ENCODE data around the gene TGFBR3.

TGFBR3 gene

GRCh38 chr1:91647061-91647460, 238.9 kb downstream of the TGFBR3 start:
- no peak for DNase-seq (ENCODE audit: low spot score)
- no peak overlapping the region for H3K18ac ChIP-seq (ENCODE audit: low read length)
- no CpG with 5 or more reads among the region's 2 CpGs for WGBS, 2 donors (ENCODE audit: extremely low coverage in 2 of 2, insufficient read length in 2 of 2, insufficient replicate concordance in 1 of 2)
- H2BK12ac ChIP-seq (ENCODE audit: low read length), result no peak overlapping the region
- H3K4me1 ChIP-seq (ENCODE audit: control insufficient read depth in 2 of 2, insufficient read depth in 1 of 2, low read depth in 1 of 2, low read length in 2 of 2), result peaks cover 6 to 13% of the 10 kb centered on the region in 2 donors
- H2BK120ac ChIP-seq (ENCODE audit: low read depth, low read length), result no peak overlapping the region
- H3K4ac ChIP-seq (ENCODE audit: low read length), result no peak overlapping the region
- H3K4me2 ChIP-seq (ENCODE audit: insufficient read depth, low read length, poor library complexity, severe bottlenecking), result no peak overlapping the region
- no peak overlapping the region for H4K8ac ChIP-seq (ENCODE audit: low read depth, low read length)
- H3K27me3 ChIP-seq (ENCODE audit: control insufficient read depth in 3 of 3, insufficient read depth in 3 of 3, low read depth in 1 of 3, low read length in 3 of 3), result peaks cover 0 to 2% (median 0%) of the 10 kb centered on the region in 3 experiments
- no peak overlapping the region for H3K4me3 ChIP-seq (ENCODE audit: low read length in 2 of 2)
- no peaks in the 10 kb centered on the region for H3K79me1 ChIP-seq (ENCODE audit: low read depth, low read length)
- no peak overlapping the region for H2BK5ac ChIP-seq (ENCODE audit: low read length)
- no peak overlapping the region for H2AFZ ChIP-seq (ENCODE audit: low read length)
- H2AK5ac ChIP-seq (ENCODE audit: low read depth, low read length), result no peak overlapping the region
- H2BK15ac ChIP-seq (ENCODE audit: low read length), result no peak overlapping the region
- no peak overlapping the region for H3K23ac ChIP-seq (ENCODE audit: low read depth, low read length, poor library complexity)
- no peaks in the 10 kb centered on the region for H3K9me3 ChIP-seq (replicated peaks in 1 of 2; ENCODE audit: control insufficient read depth in 2 of 2, insufficient read depth in 1 of 2, low read depth in 1 of 2, low read length in 2 of 2)
- no peak overlapping the region for H4K91ac ChIP-seq (ENCODE audit: low read depth, low read length, poor library complexity)
- H3K27ac ChIP-seq (replicated peaks; ENCODE audit: low read length), result no peak overlapping the region
- no peak overlapping the region for H3K9ac ChIP-seq (ENCODE audit: low read depth, low read length, poor library complexity)
- no peaks in the 10 kb centered on the region for H3K36me3 ChIP-seq (replicated peaks in 1 of 2; ENCODE audit: control insufficient read depth in 2 of 2, insufficient read depth in 2 of 2, low read length in 2 of 2)
- H3K14ac ChIP-seq (ENCODE audit: low read length), result no peak overlapping the region

GRCh38 chr1:91645031-91645430, 240.9 kb downstream of the TGFBR3 start:
- Histone ChIP-seq H2BK12ac (ENCODE audit: low read length) (no peak overlapping the region), H3K27me3 (ENCODE audit: control insufficient read depth in 3 of 3, insufficient read depth in 3 of 3, low read depth in 1 of 3, low read length in 3 of 3) (no peaks in the 10 kb centered on the region), H4K91ac (ENCODE audit: low read depth, low read length, poor library complexity) (no peak overlapping the region), H3K23ac (ENCODE audit: low read depth, low read length, poor library complexity) (no peak overlapping the region), H2BK15ac (ENCODE audit: low read length) (no peak overlapping the region), H2BK120ac (ENCODE audit: low read depth, low read length) (no peak overlapping the region), H3K9me3 (replicated peaks in 1 of 2; ENCODE audit: control insufficient read depth in 2 of 2, insufficient read depth in 1 of 2, low read depth in 1 of 2, low read length in 2 of 2) (peaks cover 2 to 4% of the 10 kb centered on the region in 2 donors), H3K27ac (replicated peaks; ENCODE audit: low read length) (peak overlapping the region; percentile 92), H3K4me2 (ENCODE audit: insufficient read depth, low read length, poor library complexity, severe bottlenecking) (peak overlapping the region; percentile 26), H2AK5ac (ENCODE audit: low read depth, low read length) (no peak overlapping the region), H4K8ac (ENCODE audit: low read depth, low read length) (no peak overlapping the region), H2AFZ (ENCODE audit: low read length) (peak overlapping the region; percentile 58), H3K18ac (ENCODE audit: low read length) (peak overlapping the region; percentile 33), H3K4me3 (ENCODE audit: low read length in 2 of 2) (no peak overlapping the region), H2BK5ac (ENCODE audit: low read length) (peak overlapping the region; percentile 85), H3K14ac (ENCODE audit: low read length) (no peak overlapping the region), H3K36me3 (replicated peaks in 1 of 2; ENCODE audit: control insufficient read depth in 2 of 2, insufficient read depth in 2 of 2, low read length in 2 of 2) (no peaks in the 10 kb centered on the region), H3K9ac (ENCODE audit: low read depth, low read length, poor library complexity) (no peak overlapping the region), H3K4me1 (ENCODE audit: control insufficient read depth in 2 of 2, insufficient read depth in 1 of 2, low read depth in 1 of 2, low read length in 2 of 2) (peaks cover 6 to 10% of the 10 kb centered on the region in 2 donors), H3K4ac (ENCODE audit: low read length) (no peak overlapping the region), H3K79me1 (ENCODE audit: low read depth, low read length) (no peaks in the 10 kb centered on the region)
- peak; percentile 69 for DNase-seq (ENCODE audit: low spot score)
- WGBS, 2 donors (ENCODE audit: extremely low coverage in 2 of 2, insufficient read length in 2 of 2, insufficient replicate concordance in 1 of 2), result no CpG with 5 or more reads among the region's 6 CpGs

- Histone ChIP-seq H2BK120ac (ENCODE audit: low read depth, low read length) (no peak overlapping the region), H2BK15ac (ENCODE audit: low read length) (no peak overlapping the region), H4K91ac (ENCODE audit: low read depth, low read length, poor library complexity) (no peak overlapping the region), H3K4me1 (ENCODE audit: control insufficient read depth in 2 of 2, insufficient read depth in 1 of 2, low read depth in 1 of 2, low read length in 2 of 2) (peaks cover 6 to 10% of the 10 kb centered on the region in 2 donors), H3K27me3 (ENCODE audit: control insufficient read depth in 3 of 3, insufficient read depth in 3 of 3, low read depth in 1 of 3, low read length in 3 of 3) (no peaks in the 10 kb centered on the region), H2BK5ac (ENCODE audit: low read length) (no peak overlapping the region), H3K4me3 (ENCODE audit: low read length in 2 of 2) (no peak overlapping the region), H3K36me3 (replicated peaks in 1 of 2; ENCODE audit: control insufficient read depth in 2 of 2, insufficient read depth in 2 of 2, low read length in 2 of 2) (no peaks in the 10 kb centered on the region), H3K4me2 (ENCODE audit: insufficient read depth, low read length, poor library complexity, severe bottlenecking) (no peak overlapping the region), H3K79me1 (ENCODE audit: low read depth, low read length) (no peaks in the 10 kb centered on the region), H3K4ac (ENCODE audit: low read length) (no peak overlapping the region), H2AFZ (ENCODE audit: low read length) (no peak overlapping the region), H3K23ac (ENCODE audit: low read depth, low read length, poor library complexity) (no peak overlapping the region), H3K27ac (replicated peaks; ENCODE audit: low read length) (no peak overlapping the region), H3K14ac (ENCODE audit: low read length) (no peak overlapping the region), H2BK12ac (ENCODE audit: low read length) (no peak overlapping the region), H3K18ac (ENCODE audit: low read length) (no peak overlapping the region), H2AK5ac (ENCODE audit: low read depth, low read length) (no peak overlapping the region), H4K8ac (ENCODE audit: low read depth, low read length) (no peak overlapping the region), H3K9me3 (replicated peaks in 1 of 2; ENCODE audit: control insufficient read depth in 2 of 2, insufficient read depth in 1 of 2, low read depth in 1 of 2, low read length in 2 of 2) (peaks cover 3 to 4% of the 10 kb centered on the region in 2 donors), H3K9ac (ENCODE audit: low read depth, low read length, poor library complexity) (no peak overlapping the region)
- no CpG with 5 or more reads among the region's 4 CpGs for WGBS, 2 donors (ENCODE audit: extremely low coverage in 2 of 2, insufficient read length in 2 of 2, insufficient replicate concordance in 1 of 2)
- no peak for DNase-seq (ENCODE audit: low spot score)
These were observed 242.5 kb downstream of the TGFBR3 start for GRCh38 chr1:91643431-91643830.

- H3K9me3 ChIP-seq (replicated peaks in 1 of 2; ENCODE audit: control insufficient read depth in 2 of 2, insufficient read depth in 1 of 2, low read depth in 1 of 2, low read length in 2 of 2), result peaks cover 3 to 4% of the 10 kb centered on the region in 2 donors
- H3K4me1 ChIP-seq (ENCODE audit: control insufficient read depth in 2 of 2, insufficient read depth in 1 of 2, low read depth in 1 of 2, low read length in 2 of 2), result peaks cover 6 to 12% of the 10 kb centered on the region in 2 donors
- H3K4me3 ChIP-seq (ENCODE audit: low read length in 2 of 2), result no peak overlapping the region
- H3K18ac ChIP-seq (ENCODE audit: low read length), result no peak overlapping the region
- no peak overlapping the region for H3K9ac ChIP-seq (ENCODE audit: low read depth, low read length, poor library complexity)
- no peak overlapping the region for H2AFZ ChIP-seq (ENCODE audit: low read length)
- no peak for DNase-seq (ENCODE audit: low spot score)
- H2BK12ac ChIP-seq (ENCODE audit: low read length), result no peak overlapping the region
- no CpG with 5 or more reads among the region's 4 CpGs for WGBS, 2 donors (ENCODE audit: extremely low coverage in 2 of 2, insufficient read length in 2 of 2, insufficient replicate concordance in 1 of 2)
- no peak overlapping the region for H3K23ac ChIP-seq (ENCODE audit: low read depth, low read length, poor library complexity)
- no peak overlapping the region for H2BK5ac ChIP-seq (ENCODE audit: low read length)
- no peaks in the 10 kb centered on the region for H3K79me1 ChIP-seq (ENCODE audit: low read depth, low read length)
- H4K91ac ChIP-seq (ENCODE audit: low read depth, low read length, poor library complexity), result no peak overlapping the region
- H3K27ac ChIP-seq (replicated peaks; ENCODE audit: low read length), result no peak overlapping the region
- no peak overlapping the region for H3K4ac ChIP-seq (ENCODE audit: low read length)
- H2AK5ac ChIP-seq (ENCODE audit: low read depth, low read length), result no peak overlapping the region
- H2BK120ac ChIP-seq (ENCODE audit: low read depth, low read length), result no peak overlapping the region
- H3K14ac ChIP-seq (ENCODE audit: low read length), result no peak overlapping the region
- no peak overlapping the region for H4K8ac ChIP-seq (ENCODE audit: low read depth, low read length)
- H3K36me3 ChIP-seq (replicated peaks in 1 of 2; ENCODE audit: control insufficient read depth in 2 of 2, insufficient read depth in 2 of 2, low read length in 2 of 2), result no peaks in the 10 kb centered on the region
- H2BK15ac ChIP-seq (ENCODE audit: low read length), result no peak overlapping the region
- H3K27me3 ChIP-seq (ENCODE audit: control insufficient read depth in 3 of 3, insufficient read depth in 3 of 3, low read depth in 1 of 3, low read length in 3 of 3), result no peaks in the 10 kb centered on the region
- H3K4me2 ChIP-seq (ENCODE audit: insufficient read depth, low read length, poor library complexity, severe bottlenecking), result no peak overlapping the region
These were observed 244.9 kb downstream of the TGFBR3 start for GRCh38 chr1:91640877-91641526.

All from neuronal stem cell (in vitro differentiated cells).